ENCODE data around the gene ITPRID2.
"Not testable (repeated sequence)": the region's sequence is repeated elsewhere in the genome, so short reads cannot be mapped to it uniquely, and the experiment has no call there.

The ITPRID2 gene

DNA sequence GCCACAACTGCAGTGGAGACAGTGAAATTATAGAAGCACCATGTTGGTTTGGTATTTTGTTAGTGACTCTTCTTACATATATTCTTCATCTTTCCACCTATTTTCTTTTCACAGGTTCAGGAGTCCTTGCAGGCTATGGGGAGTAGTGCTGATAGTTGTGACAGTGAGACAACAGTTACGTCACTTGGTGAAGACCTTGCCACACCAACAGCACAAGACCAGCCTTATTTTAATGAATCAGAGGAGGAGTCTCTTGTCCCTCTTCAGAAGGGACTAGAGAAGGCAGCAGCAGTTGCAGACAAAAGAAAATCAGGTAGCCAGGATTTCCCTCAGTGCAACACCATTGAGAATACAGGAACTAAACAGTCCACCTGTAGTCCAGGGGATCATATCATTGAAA is 23.6 kb downstream of the ITPRID2 start:
- DNase-seq (ENCODE audit: low read depth in 1 of 2, low spot score in 1 of 2): no peak

DNA sequence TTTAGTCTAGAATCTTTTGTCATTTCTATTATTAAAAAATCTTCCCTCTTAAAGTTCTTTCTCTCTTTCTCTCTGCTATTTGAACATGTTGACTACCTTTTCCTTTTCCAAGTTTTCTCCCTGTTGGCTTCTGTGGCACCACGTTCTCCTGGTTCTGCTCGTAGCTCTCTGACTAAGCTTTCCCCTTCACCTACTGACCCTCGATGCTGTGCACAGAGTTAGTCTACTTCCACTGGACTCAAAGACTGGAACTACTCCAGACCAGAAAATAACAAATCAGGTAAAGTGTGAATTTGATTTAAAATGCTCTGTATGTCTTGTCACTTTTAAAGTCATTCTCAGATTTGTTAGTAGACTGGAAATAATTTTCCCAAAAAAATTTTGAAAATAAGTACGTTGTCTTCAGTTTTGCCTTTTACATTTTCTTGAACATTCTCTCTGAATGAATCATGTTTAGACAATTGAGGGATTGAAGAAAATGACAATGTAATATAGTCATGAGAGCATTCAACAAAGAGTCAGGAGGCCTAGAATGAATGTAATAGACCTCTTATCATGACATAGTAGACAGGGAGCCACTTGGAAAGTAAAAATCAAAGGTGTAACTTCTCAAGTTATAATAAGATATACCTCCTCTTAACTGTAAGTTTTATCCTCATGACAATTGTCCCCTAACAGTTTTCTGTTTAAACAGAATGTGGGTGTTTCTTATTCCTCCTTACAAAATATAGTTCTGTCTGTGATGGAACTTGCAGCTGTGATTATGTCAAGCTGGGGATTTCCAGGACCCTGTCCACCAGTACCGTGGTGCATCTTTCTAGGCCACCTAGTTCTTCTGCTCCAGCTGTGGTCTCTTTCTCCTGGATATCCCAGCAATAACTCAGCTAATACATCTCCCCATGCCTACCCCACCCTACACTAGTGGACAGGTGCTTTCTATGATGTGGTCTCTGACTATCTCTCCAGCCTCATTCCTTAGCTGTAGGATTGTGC is 25.5 kb downstream of the ITPRID2 start:
- DNase-seq (ENCODE audit: low read depth in 1 of 2, low spot score in 1 of 2): no peak

DNA sequence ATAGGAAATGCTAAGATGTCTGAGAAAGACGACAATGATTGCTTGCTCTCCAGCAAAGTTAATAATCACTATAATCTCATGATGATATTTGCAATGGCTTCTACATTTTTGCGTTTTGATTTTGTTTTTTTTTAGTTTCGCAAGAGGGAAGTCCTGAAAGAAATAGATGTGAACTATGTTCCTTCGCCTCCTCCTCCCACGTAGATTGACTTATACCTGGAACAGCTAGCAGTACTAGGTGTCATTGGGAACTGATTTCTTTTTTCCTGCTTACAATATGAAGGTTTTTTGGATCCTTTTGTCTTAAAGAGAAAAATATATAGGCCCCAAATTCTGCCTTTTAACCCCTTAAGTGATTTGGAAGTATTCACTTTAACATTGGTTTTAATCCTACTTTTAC is 26.7 kb downstream of the ITPRID2 start:
- DNase-seq (ENCODE audit: low read depth in 1 of 2, low spot score in 1 of 2): no peak

GRCh38 chr2:181923121-181923520 is 31.6 kb downstream of the ITPRID2 start:
- DNase-seq (ENCODE audit: low read depth in 1 of 2, low spot score in 1 of 2): no peak

DNA sequence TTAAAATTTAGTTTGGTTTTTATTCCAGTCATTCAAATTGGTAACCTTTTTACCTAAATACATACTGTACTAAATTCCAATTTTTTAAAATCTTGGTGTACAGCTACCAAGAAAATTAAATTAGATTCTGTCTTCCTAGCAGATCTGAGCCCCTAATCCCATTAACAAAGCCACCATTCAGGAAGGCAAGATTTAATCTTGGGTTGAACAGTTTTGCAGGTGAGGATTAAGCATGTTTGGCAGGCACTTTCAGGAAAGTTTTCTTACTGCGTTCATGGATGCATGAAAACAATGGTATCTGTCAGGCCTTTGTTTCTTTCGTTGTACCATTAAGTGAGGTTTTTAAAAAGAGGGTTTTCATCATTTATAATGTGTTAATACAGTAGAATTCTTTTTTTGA is 32.8 kb downstream of the ITPRID2 start:
- DNase-seq (ENCODE audit: low read depth in 1 of 2, low spot score in 1 of 2): no peak

GRCh38 chr2:181934694-181935093 is 43.2 kb downstream of the ITPRID2 start:
- no peak for DNase-seq (ENCODE audit: low read depth in 1 of 2, low spot score in 1 of 2)

- DNase-seq (ENCODE audit: low read depth in 1 of 2, low spot score in 1 of 2): no peak
Observed at GRCh38 chr2:181937473-181937872, 45.9 kb downstream of the ITPRID2 start.

GRCh38 chr2:181943411-181944124 is 52.0 kb downstream of the ITPRID2 start:
- no peak for DNase-seq (ENCODE audit: low read depth in 1 of 2, low spot score in 1 of 2)

DNA sequence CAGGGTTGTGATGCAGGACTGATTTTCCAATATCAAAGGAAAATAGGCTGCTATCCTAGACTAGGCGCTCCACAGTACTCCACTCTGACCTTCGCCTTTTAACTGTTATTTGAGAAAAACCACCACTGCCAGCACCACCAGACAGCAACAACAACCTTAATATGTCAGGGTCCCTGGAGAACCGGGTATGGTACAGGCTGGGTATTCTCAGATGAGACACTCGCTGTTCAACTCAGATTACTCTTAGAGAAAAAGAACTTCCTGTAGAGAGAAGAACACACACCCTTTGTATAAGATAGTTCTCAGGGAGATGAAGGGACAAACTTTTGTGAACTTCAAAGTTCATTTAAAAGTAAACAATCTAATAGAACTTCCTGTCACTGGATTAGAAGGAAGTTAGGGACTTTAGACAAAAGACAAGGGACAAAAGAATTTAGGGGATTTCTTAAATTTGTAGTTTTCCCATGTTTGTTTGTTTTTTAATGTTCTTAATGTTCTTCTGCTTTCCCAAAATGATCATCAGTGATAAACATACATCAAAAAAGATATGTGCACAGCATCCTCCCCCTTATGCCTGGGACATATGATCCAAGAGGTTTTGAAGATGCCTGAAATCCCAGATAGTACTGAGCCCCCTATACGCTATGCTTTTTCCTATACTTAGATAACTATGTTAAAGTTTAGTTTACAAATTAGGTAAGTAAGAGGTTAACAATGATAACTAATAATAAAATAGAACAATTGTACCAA is 52.8 kb downstream of the ITPRID2 start:
- no peak for DNase-seq (ENCODE audit: low read depth in 1 of 2, low spot score in 1 of 2)

DNA sequence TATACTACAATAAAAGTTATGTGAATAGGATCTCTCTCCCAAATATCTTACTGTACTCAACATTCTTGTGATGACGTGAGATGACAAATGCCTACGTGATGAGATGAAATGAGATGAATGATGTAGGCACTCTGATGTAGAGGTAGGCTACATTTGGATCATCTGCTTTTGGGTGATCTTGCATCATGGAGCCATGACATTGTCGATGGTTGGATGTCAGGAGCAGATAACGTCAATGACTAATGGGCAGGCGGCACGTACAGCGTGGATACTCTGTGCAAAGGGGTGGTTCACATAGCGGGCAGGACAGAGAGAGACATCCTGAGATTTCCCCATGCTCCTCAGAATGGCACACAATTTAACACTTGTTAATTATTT is 53.4 kb downstream of the ITPRID2 start:
- no peak for DNase-seq (ENCODE audit: low read depth in 1 of 2, low spot score in 1 of 2)

GRCh38 chr2:181946444-181947127 is 55.1 kb downstream of the ITPRID2 start:
- no peak for DNase-seq (ENCODE audit: low read depth in 1 of 2, low spot score in 1 of 2)

DNA sequence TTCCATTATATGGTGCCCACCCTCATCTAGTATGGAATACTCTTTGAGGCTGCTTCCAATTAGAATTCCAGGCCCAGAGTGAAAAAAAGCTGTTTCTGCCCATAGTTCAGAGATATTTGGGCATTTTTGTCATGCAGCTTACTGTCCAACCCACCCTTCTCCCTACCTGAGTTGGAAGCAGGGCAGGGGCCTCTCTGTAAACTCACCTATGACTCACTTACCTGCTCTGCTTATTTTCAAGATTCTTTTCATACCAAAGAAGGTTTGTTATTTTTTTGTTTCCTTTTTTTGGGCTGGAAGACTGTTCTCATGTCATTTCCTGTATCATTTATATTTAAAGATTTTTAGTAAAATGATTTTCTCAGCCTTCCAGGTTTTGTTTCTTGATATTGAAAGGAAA is 55.7 kb downstream of the ITPRID2 start:
- DNase-seq (ENCODE audit: low read depth in 1 of 2, low spot score in 1 of 2): no peak

- no peak for DNase-seq (ENCODE audit: low read depth in 1 of 2, low spot score in 1 of 2)
Observed at GRCh38 chr2:181948227-181948626, 56.7 kb downstream of the ITPRID2 start.

DNA sequence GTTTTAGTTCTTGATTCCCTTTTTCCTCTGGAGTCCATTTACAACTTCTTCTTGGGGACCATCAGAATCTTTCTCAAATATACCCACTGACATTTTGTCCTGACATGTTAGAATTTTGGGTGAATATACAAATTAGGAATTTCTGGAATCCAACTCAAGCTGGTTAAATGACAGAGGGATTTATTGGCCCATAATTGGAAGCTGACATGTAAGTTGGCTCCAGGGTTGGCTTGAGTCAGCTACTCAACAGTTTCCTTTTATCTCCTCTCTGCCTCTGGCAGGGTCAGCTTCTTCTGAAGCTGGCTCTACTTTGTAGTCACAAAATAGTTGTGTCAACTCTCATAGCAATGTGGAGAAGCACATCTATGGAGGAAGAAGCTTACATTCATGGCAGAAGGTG is 57.5 kb downstream of the ITPRID2 start:
- DNase-seq (ENCODE audit: low read depth in 1 of 2, low spot score in 1 of 2): no peak

GRCh38 chr2:181952404-181953226 is 61.1 kb downstream of the ITPRID2 start:
- no peak for DNase-seq (ENCODE audit: low read depth in 1 of 2, low spot score in 1 of 2)

- peak; percentile 34 to 36 for DNase-seq (ENCODE audit: low read depth in 1 of 2, low spot score in 1 of 2)
Observed at GRCh38 chr2:181953881-181954537, 62.5 kb downstream of the ITPRID2 start.

- DNase-seq (ENCODE audit: low read depth in 1 of 2, low spot score in 1 of 2): no peak
Observed at GRCh38 chr2:181954538-181954883, 63.0 kb downstream of the ITPRID2 start.

- no peak for DNase-seq (ENCODE audit: low read depth in 1 of 2, low spot score in 1 of 2)
Observed at GRCh38 chr2:181955010-181955409, 63.5 kb downstream of the ITPRID2 start.

- DNase-seq (ENCODE audit: low read depth in 1 of 2, low spot score in 1 of 2): not testable (repeated sequence)
Observed at GRCh38 chr2:181955866-181956265, 64.3 kb downstream of the ITPRID2 start.

- DNase-seq (ENCODE audit: low read depth in 1 of 2, low spot score in 1 of 2): no peak
Observed at GRCh38 chr2:181957668-181958067, 66.1 kb downstream of the ITPRID2 start.

Measured in activated T-helper 1 cell treated with anti-CD3 and anti-CD28 coated beads, Interleukin-2, amount 50 U/mL, for 16 hours (primary cell).